GM12874 (cell line): ENCODE data around the gene EXOC3L4.

ENCODE experiments used
- TF ChIP-seq, protein P1 (sequence below): IDR thresholded peaks from 2 replicates; pipeline ENCODE4 v1.5.1; 2011; ENCODE audit warnings: low read depth, mild to moderate bottlenecking, control low read depth, low read length, moderate library complexity; ENCODE audit not compliant: insufficient read depth

Gene EXOC3L4

GRCh38 chr14:103101963-103102688 is 7.6 kb downstream of the EXOC3L4 start:
- TF ChIP-seq, protein P1, sequence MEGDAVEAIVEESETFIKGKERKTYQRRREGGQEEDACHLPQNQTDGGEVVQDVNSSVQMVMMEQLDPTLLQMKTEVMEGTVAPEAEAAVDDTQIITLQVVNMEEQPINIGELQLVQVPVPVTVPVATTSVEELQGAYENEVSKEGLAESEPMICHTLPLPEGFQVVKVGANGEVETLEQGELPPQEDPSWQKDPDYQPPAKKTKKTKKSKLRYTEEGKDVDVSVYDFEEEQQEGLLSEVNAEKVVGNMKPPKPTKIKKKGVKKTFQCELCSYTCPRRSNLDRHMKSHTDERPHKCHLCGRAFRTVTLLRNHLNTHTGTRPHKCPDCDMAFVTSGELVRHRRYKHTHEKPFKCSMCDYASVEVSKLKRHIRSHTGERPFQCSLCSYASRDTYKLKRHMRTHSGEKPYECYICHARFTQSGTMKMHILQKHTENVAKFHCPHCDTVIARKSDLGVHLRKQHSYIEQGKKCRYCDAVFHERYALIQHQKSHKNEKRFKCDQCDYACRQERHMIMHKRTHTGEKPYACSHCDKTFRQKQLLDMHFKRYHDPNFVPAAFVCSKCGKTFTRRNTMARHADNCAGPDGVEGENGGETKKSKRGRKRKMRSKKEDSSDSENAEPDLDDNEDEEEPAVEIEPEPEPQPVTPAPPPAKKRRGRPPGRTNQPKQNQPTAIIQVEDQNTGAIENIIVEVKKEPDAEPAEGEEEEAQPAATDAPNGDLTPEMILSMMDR, result no peak

- TF ChIP-seq, protein P1, result no peak
These were observed 8.2 kb downstream of the EXOC3L4 start for GRCh38 chr14:103102689-103103260.

DNA sequence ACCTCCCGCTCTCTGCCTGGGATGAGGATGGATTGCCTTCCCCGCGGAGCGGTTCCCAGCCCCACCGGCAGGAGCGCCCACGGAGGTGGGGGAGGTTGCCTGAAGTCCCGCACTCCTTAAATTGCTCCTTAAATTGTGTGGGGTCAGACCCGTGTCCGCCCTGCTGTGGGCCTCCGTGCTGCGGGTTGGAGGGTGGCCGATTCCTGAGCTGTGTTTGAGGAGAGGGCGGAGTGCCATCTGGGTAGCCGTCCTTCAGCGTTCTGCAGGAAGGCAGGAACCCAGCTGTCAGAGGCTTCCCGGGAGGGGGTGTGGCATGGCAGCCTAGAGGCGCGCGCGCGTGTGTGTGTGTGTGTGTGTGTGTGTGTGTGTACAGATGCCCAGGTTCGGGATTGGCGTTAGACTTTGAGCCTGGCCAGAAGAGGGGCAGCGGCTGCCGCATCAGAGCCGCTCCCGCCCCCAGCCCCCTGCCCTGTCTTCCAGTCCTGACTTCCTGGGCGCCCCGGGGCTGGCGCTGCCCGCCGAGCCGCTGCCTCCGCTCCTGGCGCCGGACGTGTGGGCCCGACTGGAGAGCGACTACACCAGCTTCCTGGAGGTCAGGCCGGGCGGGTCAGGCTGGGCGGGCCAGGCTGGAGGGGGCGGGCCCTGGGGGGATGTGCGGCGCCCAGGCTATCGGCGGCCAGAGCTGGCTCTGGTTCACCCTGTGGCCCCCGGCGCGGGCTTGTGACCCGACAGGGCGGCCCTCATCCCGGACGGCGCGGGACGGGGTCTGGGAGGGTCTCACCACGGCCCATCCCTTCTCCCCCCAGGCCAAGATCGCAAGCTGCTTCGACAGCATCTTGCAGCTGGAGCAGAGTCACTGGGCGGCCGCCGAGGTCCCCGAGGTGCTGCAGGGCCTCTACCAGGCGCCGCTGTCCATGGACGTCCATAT is 9.2 kb downstream of the EXOC3L4 start:
- TF ChIP-seq, protein P1, result no peak

GRCh38 chr14:103104389-103104653 is 9.8 kb downstream of the EXOC3L4 start:
- TF ChIP-seq, protein P1, result no peak

DNA sequence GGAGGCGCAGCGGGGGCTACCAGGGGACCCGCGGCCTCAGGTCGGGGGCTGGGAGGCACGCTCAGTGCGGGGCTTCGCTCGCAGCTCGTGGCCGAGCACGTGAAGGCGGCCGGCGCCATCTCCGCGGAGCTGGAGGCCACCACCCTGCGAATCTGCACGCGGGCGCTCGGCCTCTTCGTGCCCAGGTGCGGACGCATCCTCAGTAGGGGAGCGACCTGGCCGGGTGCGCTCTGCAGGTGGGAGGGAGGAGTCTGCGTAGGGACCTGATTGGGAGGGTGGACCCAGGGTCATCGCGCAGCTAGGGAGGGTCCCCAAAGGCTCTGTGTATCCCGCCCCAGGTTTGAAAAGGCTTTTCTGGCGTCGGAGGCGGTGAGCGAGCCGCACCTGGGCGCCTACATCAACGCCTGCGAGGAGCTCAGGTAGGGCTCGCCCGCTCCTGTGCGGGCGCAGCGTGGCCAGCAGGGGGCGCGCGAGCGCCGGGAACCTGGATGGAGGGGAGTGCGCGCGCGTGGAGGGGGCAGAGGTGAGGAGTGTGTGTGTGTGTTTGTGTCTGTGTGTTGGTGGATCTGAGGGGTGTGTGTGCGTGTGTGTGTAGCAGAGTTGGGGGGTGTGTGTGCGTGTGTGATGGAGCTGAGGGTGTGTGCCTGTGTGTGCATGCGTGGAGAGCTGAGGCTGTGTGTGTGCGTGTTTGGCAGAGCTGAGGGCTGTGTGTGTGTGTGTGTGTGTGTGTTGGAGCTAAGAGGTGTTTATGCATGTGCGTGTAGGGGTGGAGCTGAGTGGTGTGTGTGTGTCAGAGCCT is 10.3 kb downstream of the EXOC3L4 start:
- TF ChIP-seq, protein P1, result peak; percentile 99

- TF ChIP-seq, protein P1, result peak; percentile 42; the same call in 1 of the 2 replicates
These were observed 11.1 kb downstream of the EXOC3L4 start for GRCh38 chr14:103105580-103106150.

- TF ChIP-seq, protein P1, result no peak
These were observed 12.9 kb downstream of the EXOC3L4 start for GRCh38 chr14:103107455-103107854.
